A549 (cell line): Measurements from ENCODE around the gene GSTO2. TPM values are rescaled to one million over a fixed set of nuclear protein-coding genes. Genes with fewer than 3 reads are reported as not detected.

Source experiments
- ATAC-seq, 2 experiments: fragments of 200-7000 bp in 1 of 2; fragments of >200 bp in 1 of 2; cut with Nextera tagmentation in 1 of 2; cut with Tn5 transposase in 1 of 2; 3 replicates each; pipeline versions ENCODE4 v1.8.0 to v1.9.1; 2018 to 2020; ENCODE audit warnings: mild to moderate bottlenecking in 1 of 2, moderate library complexity in 1 of 2
- CTCF ChIA-PET: fragments of 300-600 bp; sonication (Branson Sonifier 250); formaldehyde crosslinking; extraction: SDS; loops from one replicate; lab custom pipeline; 2021; ENCODE audit warnings: antibody characterized with exemption, inconsistent platforms; lab: Yijun Ruan, JAX
- POLR2A ChIA-PET: fragments of 350-600 bp; formaldehyde crosslinking; extraction: SDS; loops from one replicate; lab custom pipeline; 2021; ENCODE audit warnings: antibody characterized with exemption, inconsistent platforms; lab: Yijun Ruan, JAX
- DNase-seq, 2 experiments: peaks; one replicate each; pipeline versions ENCODE4 v3.0.0 to v3.0.0-alpha.2; 2011 to 2016; ENCODE audit warnings: low read depth in 1 of 2, low spot score in 1 of 2
- FAIRE-seq: peaks from 2 replicates; lab custom pipeline; 2011; peaks lifted over from hg19 to GRCh38; lab: Jason Lieb, UNC
- H3K27ac ChIP-seq, 2 experiments: fragments of >200 bp; sonication (Bioruptor Twin); formaldehyde crosslinking; 3 replicates each; pipeline ENCODE4 v1.5.1; 2016 to 2017
- H3K4me1 ChIP-seq: fragments of >200 bp; sonication (Bioruptor Twin); formaldehyde crosslinking; 3 replicates; pipeline ENCODE4 v1.6.1; 2016
- H3K4me2 ChIP-seq: fragments of >200 bp; sonication (Bioruptor Twin); formaldehyde crosslinking; 3 replicates; pipeline ENCODE4 v1.6.1; 2016
- H3K4me3 ChIP-seq: fragments of >200 bp; sonication (Bioruptor Twin); formaldehyde crosslinking; 3 replicates; pipeline ENCODE4 v1.5.1; 2016
- H3K9me3 ChIP-seq: fragments of >200 bp; sonication (Bioruptor Twin); formaldehyde crosslinking; 3 replicates; pipeline ENCODE4 v1.6.1; 2016
- EHF ChIP-seq: fragments of 250-450 bp; sonication (Bioruptor Pico); IDR thresholded peaks from 2 replicates; pipeline ENCODE4 v1.5.0; 2020; ENCODE audit warnings: mild to moderate bottlenecking
- EP300 ChIP-seq, 2 experiments: fragments of >200 bp; sonication (Bioruptor Twin); formaldehyde crosslinking; IDR thresholded peaks; 2 replicates in 1 of 2; 3 replicates in 1 of 2; pipeline ENCODE4 v1.6.1; 2016 to 2017
- FOSB ChIP-seq: fragments of 250-450 bp; sonication (Bioruptor Pico); IDR thresholded peaks from 2 replicates; pipeline ENCODE4 v1.5.0; 2020; ENCODE audit warnings: mild to moderate bottlenecking, moderate library complexity
- HDAC2 ChIP-seq: fragments of 200-600 bp; sonication (generic); IDR thresholded peaks from 2 replicates; pipeline ENCODE4 v1.6.1; 2016
- HOXB5 ChIP-seq: fragments of 250-450 bp; sonication (Bioruptor Pico); IDR thresholded peaks from 2 replicates; pipeline ENCODE4 v1.5.0; 2020; ENCODE audit warnings: mild to moderate bottlenecking, moderate library complexity
- JUN ChIP-seq, 2 experiments: fragments of >200 bp; sonication (Bioruptor Twin); formaldehyde crosslinking; IDR thresholded peaks; 2 replicates in 1 of 2; 3 replicates in 1 of 2; pipeline ENCODE4 v1.6.1; 2016 to 2017
- MAFK ChIP-seq: fragments of 450-650 bp; IDR thresholded peaks from 2 replicates; pipeline ENCODE4 v1.6.1; 2014; ENCODE audit not compliant: partially characterized antibody
- PHF8 ChIP-seq: fragments of 200-600 bp; sonication (generic); IDR thresholded peaks from 2 replicates; pipeline ENCODE4 v1.6.1; 2016; ENCODE audit warnings: low read depth, mild to moderate bottlenecking, antibody characterized with exemption, moderate library complexity, borderline replicate concordance
- POLR2A ChIP-seq: IDR thresholded peaks from 2 replicates; pipeline ENCODE4 v1.6.1; 2012; ENCODE audit warnings: mild to moderate bottlenecking, low read length
- POLR2AphosphoS2 ChIP-seq: conservative IDR thresholded peaks from 2 replicates; pipeline ENCODE4 v1.6.1; 2012; ENCODE audit warnings: low read length, improper control_type of control experiment, inconsistent platforms
- RAD21 ChIP-seq, 2 experiments: fragments of >200 bp in 1 of 2; sonication (Bioruptor Twin) in 1 of 2; formaldehyde crosslinking in 1 of 2; IDR thresholded peaks in 1 of 2; conservative IDR thresholded peaks in 1 of 2; 2 replicates in 1 of 2; 3 replicates in 1 of 2; pipeline ENCODE4 v1.6.1; 2012 to 2018; ENCODE audit warnings: inconsistent platforms in 1 of 2
- RFX5 ChIP-seq: fragments of 450-650 bp; IDR thresholded peaks from 2 replicates; pipeline ENCODE4 v1.7.1; 2014; ENCODE audit warnings: antibody characterized with exemption, mild to moderate bottlenecking, moderate library complexity
- RNF2 ChIP-seq: fragments of 200-600 bp; sonication (generic); IDR thresholded peaks from 2 replicates; pipeline ENCODE4 v1.6.1; 2016; ENCODE audit warnings: low read depth, mild to moderate bottlenecking, antibody characterized with exemption, moderate library complexity, borderline replicate concordance
- SREBF2 ChIP-seq: fragments of 450-650 bp; IDR thresholded peaks from 2 replicates; pipeline ENCODE4 v1.6.1; 2014; ENCODE audit warnings: mild to moderate bottlenecking, moderate library complexity
- TFCP2L1 ChIP-seq: fragments of 250-450 bp; sonication (Bioruptor Pico); IDR thresholded peaks from 2 replicates; pipeline ENCODE4 v1.5.0; 2021; ENCODE audit warnings: mild to moderate bottlenecking
- ZC3H11A ChIP-seq: fragments of 450-650 bp; IDR thresholded peaks from 2 replicates; pipeline ENCODE4 v1.6.1; 2014; ENCODE audit warnings: antibody characterized with exemption, mild to moderate bottlenecking
- ZFP36 ChIP-seq: fragments of 450-650 bp; IDR thresholded peaks from 2 replicates; pipeline ENCODE4 v1.6.1; 2014; ENCODE audit warnings: borderline replicate concordance; ENCODE audit not compliant: partially characterized antibody
- ZSCAN20 ChIP-seq: fragments of 250-450 bp; sonication (Bioruptor Pico); IDR thresholded peaks from 2 replicates; pipeline ENCODE4 v1.8.0; 2022; ENCODE audit warnings: mild to moderate bottlenecking, moderate library complexity
- WGBS: methylation state at CpG from one replicate; pipeline ENCODE4 v1.1.6; 2017; ENCODE audit errors: missing lambda C conversion rate; 5-methylcytosine and 5-hydroxymethylcytosine counted together
- polyA plus RNA-seq, 4 experiments: library from polyadenylated mRNA; depleted of rRNA in 3 of 4; stranded (reverse); fragments of >200 nt; fragmentation: RNase III in 1 of 4; extraction: RNeasy Plus Mini Kit Qiagen cat#74134 plus additional on column Dnase treatment in 1 of 4; gene quantifications; 2 replicates in 3 of 4; 3 replicates in 1 of 4; pipeline ENCODE4 v1.2.3, GENCODE V29; 2011 to 2017
- TF ChIP-seq, protein P1 (sequence below): fragments of 250-450 bp; sonication (Bioruptor Pico); IDR thresholded peaks from 2 replicates; pipeline ENCODE4 v1.5.0; 2020; ENCODE audit warnings: low read depth, mild to moderate bottlenecking, moderate library complexity
- TF ChIP-seq, protein P2 (sequence below): IDR thresholded peaks from 2 replicates; pipeline ENCODE4 v1.6.1; 2012
- TF ChIP-seq, protein P3 (sequence below): fragments of >200 bp; sonication (Bioruptor Twin); formaldehyde crosslinking; IDR thresholded peaks from 2 replicates; pipeline ENCODE4 v1.6.1; 2016
- TF ChIP-seq, protein P4 (sequence below): fragments of >200 bp; sonication (Bioruptor Twin); formaldehyde crosslinking; IDR thresholded peaks from 3 replicates; pipeline ENCODE4 v1.6.1; 2016
- TF ChIP-seq, protein P5 (sequence below): fragments of 200-600 bp; sonication (generic); IDR thresholded peaks from 2 replicates; pipeline ENCODE4 v1.6.1; 2016; ENCODE audit warnings: antibody characterized with exemption, mild to moderate bottlenecking, moderate library complexity
- TF ChIP-seq, protein P6 (sequence below): fragments of >200 bp; sonication (Bioruptor Twin); formaldehyde crosslinking; IDR thresholded peaks from 3 replicates; pipeline ENCODE4 v1.5.1; 2016

The GSTO2 gene
- polyA plus RNA-seq, 2 of the 4 experiments (the other 2 are of a cell fraction), result 1.3 to 5.7 TPM

DNA sequence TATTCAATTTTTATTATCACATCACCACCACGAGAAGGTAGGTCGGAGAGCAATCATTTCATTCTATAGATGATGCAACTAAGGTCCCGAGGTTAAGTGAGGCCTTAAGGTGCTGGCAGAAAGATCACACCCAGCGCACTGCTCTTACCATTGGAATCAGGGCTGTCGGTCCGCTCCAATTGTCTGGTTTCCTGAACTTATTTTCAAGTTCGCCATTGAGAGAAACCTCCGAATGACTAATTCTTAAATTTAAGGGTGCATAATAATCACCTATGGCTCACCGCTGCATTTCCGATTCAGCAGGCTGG lies 625 bp upstream of the GSTO2 start:
- CTCF ChIA-PET, result interaction anchor here (1.2 kb wide), 1 partner anchor 9 kb away, joined by 3 read pairs; no protein-coding TSS in a partner anchor
- WGBS, result 3% methylated on average over 10 of the region's 10 CpGs
- TF ChIP-seq ZSCAN20 (CRISPR knock-in tag) (no peak), ZFP36 (no peak), ZC3H11A (no peak), POLR2A (no peak), RFX5 (no peak), HDAC2 (no peak), PHF8 (0 out of 2 replicates have a peak, but pooled peaks have one; percentile 35)
- Histone ChIP-seq H3K4me3 (peak overlapping the region; percentile 68), H3K4me2 (peak overlapping the region; percentile 91), H3K9me3 (no peaks in the 10 kb centered on the region), H3K27ac (peak overlapping the region; percentile 82 to 91), H3K4me1 (peaks cover 16% of the 10 kb centered on the region; the same call in 2 of the 3 replicates)
- FAIRE-seq (no peak), DNase-seq (no peak), ATAC-seq (peak; percentile 2; a peak in 3 of 6 replicates)
- POLR2A ChIA-PET, result interaction anchor here (0.9 to 3.2 kb wide), 12 partner anchors 10 to 220 kb away, joined by 3 to 27 read pairs (median 4); partner anchors contain the start of genes CFAP58, GSTO1, ITPRIP and SFR1

DNA sequence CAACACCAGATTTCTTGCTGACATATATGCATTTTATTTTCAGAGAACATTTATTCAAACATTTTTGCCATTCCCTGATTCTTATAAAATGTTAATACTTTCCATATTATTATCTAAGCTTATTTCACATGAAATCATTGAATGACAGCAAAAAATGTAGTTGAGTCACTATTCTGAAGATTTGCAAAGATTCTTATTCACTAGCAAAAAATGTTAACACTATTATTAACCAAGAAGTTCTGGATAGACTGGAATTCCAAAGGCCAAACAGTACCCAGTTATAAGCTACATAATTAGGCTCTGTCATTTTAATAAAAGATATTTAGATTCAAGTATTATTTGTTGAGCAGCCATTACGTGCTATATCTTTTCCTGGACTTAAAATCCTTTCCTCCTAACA lies 4.3 kb downstream of the GSTO2 start:
- Histone ChIP-seq H3K4me1 (peaks cover 8% of the 10 kb centered on the region; the same call in 1 of the 3 replicates), H3K27ac (no peak overlapping the region), H3K9me3 (no peaks in the 10 kb centered on the region), H3K4me3 (no peak overlapping the region), H3K4me2 (no peak overlapping the region)
- WGBS, result 47% methylated on average over 1 of the region's 1 CpG
- ChIA-PET POLR2A (no interaction called here), CTCF (interaction anchor here (0.6 to 11.8 kb wide), 10 partner anchors 16 to 365 kb away, joined by 4 to 260 read pairs (median 16); partner anchors contain the start of genes CFAP58 and ITPRIP)
- FAIRE-seq (no peak), ATAC-seq (no peak), DNase-seq (no peak)
- TF ChIP-seq RNF2 (no peak), SREBF2 (no peak), EHF (CRISPR knock-in tag) (no peak), EP300 (IDR thresholded peaks at IDR 0.05) (no peak), TFCP2L1 (CRISPR knock-in tag) (no peak), MAFK (no peak), ZSCAN20 (CRISPR knock-in tag) (no peak), HOXB5 (CRISPR knock-in tag) (no peak), RAD21 (conservative IDR thresholded peaks at IDR 0.05 in 1 of 2, IDR thresholded peaks at IDR 0.05 in 1 of 2) (no peak), FOSB (no peak), POLR2AphosphoS2 (no peak), JUN (IDR thresholded peaks at IDR 0.05) (no peak)
- TF ChIP-seq, protein P1, sequence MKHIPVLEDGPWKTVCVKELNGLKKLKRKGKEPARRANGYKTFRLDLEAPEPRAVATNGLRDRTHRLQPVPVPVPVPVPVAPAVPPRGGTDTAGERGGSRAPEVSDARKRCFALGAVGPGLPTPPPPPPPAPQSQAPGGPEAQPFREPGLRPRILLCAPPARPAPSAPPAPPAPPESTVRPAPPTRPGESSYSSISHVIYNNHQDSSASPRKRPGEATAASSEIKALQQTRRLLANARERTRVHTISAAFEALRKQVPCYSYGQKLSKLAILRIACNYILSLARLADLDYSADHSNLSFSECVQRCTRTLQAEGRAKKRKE (CRISPR knock-in tag), result no peak
- TF ChIP-seq, protein P2, sequence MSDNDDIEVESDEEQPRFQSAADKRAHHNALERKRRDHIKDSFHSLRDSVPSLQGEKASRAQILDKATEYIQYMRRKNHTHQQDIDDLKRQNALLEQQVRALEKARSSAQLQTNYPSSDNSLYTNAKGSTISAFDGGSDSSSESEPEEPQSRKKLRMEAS, result no peak
- TF ChIP-seq, protein P3, sequence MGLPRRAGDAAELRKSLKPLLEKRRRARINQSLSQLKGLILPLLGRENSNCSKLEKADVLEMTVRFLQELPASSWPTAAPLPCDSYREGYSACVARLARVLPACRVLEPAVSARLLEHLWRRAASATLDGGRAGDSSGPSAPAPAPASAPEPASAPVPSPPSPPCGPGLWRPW, result no peak
- TF ChIP-seq, protein P4, sequence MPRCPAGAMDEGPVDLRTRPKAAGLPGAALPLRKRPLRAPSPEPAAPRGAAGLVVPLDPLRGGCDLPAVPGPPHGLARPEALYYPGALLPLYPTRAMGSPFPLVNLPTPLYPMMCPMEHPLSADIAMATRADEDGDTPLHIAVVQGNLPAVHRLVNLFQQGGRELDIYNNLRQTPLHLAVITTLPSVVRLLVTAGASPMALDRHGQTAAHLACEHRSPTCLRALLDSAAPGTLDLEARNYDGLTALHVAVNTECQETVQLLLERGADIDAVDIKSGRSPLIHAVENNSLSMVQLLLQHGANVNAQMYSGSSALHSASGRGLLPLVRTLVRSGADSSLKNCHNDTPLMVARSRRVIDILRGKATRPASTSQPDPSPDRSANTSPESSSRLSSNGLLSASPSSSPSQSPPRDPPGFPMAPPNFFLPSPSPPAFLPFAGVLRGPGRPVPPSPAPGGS, result no peak
- TF ChIP-seq, protein P5, sequence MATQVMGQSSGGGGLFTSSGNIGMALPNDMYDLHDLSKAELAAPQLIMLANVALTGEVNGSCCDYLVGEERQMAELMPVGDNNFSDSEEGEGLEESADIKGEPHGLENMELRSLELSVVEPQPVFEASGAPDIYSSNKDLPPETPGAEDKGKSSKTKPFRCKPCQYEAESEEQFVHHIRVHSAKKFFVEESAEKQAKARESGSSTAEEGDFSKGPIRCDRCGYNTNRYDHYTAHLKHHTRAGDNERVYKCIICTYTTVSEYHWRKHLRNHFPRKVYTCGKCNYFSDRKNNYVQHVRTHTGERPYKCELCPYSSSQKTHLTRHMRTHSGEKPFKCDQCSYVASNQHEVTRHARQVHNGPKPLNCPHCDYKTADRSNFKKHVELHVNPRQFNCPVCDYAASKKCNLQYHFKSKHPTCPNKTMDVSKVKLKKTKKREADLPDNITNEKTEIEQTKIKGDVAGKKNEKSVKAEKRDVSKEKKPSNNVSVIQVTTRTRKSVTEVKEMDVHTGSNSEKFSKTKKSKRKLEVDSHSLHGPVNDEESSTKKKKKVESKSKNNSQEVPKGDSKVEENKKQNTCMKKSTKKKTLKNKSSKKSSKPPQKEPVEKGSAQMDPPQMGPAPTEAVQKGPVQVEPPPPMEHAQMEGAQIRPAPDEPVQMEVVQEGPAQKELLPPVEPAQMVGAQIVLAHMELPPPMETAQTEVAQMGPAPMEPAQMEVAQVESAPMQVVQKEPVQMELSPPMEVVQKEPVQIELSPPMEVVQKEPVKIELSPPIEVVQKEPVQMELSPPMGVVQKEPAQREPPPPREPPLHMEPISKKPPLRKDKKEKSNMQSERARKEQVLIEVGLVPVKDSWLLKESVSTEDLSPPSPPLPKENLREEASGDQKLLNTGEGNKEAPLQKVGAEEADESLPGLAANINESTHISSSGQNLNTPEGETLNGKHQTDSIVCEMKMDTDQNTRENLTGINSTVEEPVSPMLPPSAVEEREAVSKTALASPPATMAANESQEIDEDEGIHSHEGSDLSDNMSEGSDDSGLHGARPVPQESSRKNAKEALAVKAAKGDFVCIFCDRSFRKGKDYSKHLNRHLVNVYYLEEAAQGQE, result no peak
- TF ChIP-seq, protein P6, sequence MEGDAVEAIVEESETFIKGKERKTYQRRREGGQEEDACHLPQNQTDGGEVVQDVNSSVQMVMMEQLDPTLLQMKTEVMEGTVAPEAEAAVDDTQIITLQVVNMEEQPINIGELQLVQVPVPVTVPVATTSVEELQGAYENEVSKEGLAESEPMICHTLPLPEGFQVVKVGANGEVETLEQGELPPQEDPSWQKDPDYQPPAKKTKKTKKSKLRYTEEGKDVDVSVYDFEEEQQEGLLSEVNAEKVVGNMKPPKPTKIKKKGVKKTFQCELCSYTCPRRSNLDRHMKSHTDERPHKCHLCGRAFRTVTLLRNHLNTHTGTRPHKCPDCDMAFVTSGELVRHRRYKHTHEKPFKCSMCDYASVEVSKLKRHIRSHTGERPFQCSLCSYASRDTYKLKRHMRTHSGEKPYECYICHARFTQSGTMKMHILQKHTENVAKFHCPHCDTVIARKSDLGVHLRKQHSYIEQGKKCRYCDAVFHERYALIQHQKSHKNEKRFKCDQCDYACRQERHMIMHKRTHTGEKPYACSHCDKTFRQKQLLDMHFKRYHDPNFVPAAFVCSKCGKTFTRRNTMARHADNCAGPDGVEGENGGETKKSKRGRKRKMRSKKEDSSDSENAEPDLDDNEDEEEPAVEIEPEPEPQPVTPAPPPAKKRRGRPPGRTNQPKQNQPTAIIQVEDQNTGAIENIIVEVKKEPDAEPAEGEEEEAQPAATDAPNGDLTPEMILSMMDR, result no peak
